Suprapubic skin (tissue), 4 donors: Measurements from ENCODE around the gene BTNL9. TPM values are rescaled to one million over a fixed set of nuclear protein-coding genes. Genes with fewer than 3 reads are reported as not detected.
"Not testable (repeated sequence)": the region's sequence is repeated elsewhere in the genome, so short reads cannot be mapped to it uniquely, and the experiment has no call there.

ENCODE experiments used
- DNase-seq, 2 donors: peaks; one replicate each; pipeline ENCODE4 v3.0.0-alpha.2; 2019; ENCODE audit warnings: low spot score in 2 of 2
- H3K27ac ChIP-seq: fragments of 200-600 bp; sonication (generic); one replicate; pipeline ENCODE4 v1.5.1; 2019
- H3K27me3 ChIP-seq: fragments of 200-600 bp; sonication (generic); one replicate; pipeline ENCODE4 v1.5.1; 2019
- H3K36me3 ChIP-seq: fragments of 200-600 bp; sonication (generic); one replicate; pipeline ENCODE4 v1.5.1; 2019
- H3K4me1 ChIP-seq: fragments of 200-600 bp; sonication (generic); one replicate; pipeline ENCODE4 v1.5.1; 2019
- H3K4me3 ChIP-seq: fragments of 200-600 bp; sonication (generic); one replicate; pipeline ENCODE4 v1.5.1; 2019; ENCODE audit warnings: mild to moderate bottlenecking
- H3K9me3 ChIP-seq: fragments of 200-600 bp; sonication (generic); one replicate; pipeline ENCODE4 v1.5.1; 2019
- EP300 ChIP-seq: sonication (generic); formaldehyde crosslinking; IDR thresholded peaks from one replicate; pipeline ENCODE4 v1.6.1; 2017; ENCODE audit warnings: antibody characterized with exemption
- POLR2A ChIP-seq, 2 donors: fragments of 450-650 bp; IDR thresholded peaks; one replicate each; pipeline ENCODE4 v1.6.1; 2017; ENCODE audit warnings: antibody characterized with exemption in 2 of 2, mild to moderate bottlenecking in 2 of 2, moderate library complexity in 2 of 2
- POLR2AphosphoS5 ChIP-seq, 3 donors: sonication (generic); formaldehyde crosslinking; IDR thresholded peaks; one replicate each; pipeline ENCODE4 v1.6.1; 2017; ENCODE audit warnings: antibody characterized with exemption in 3 of 3
- WGBS: methylation state at CpG from one replicate; pipeline ENCODE4 v1.1.5; 2018; 5-methylcytosine and 5-hydroxymethylcytosine counted together
- total RNA-seq, 4 donors: library from RNA; depleted of rRNA; stranded (reverse); fragments of >200 nt; gene quantifications; one replicate each; pipeline ENCODE4 v1.1.0, GENCODE V29; 2016
- TF ChIP-seq, protein P1 (sequence below), 2 donors: fragments of 200-600 bp in 1 of 2; fragments of 450-650 bp in 1 of 2; sonication (generic) in 1 of 2; IDR thresholded peaks; one replicate each; pipeline ENCODE4 v1.5.1; 2016 to 2019; ENCODE audit warnings: antibody characterized with exemption in 2 of 2, mild to moderate bottlenecking in 1 of 2, moderate library complexity in 1 of 2

The BTNL9 gene
- total RNA-seq, 4 donors from 2014 or later: 13.4 to 98.3 (median 27.7) TPM

DNA sequence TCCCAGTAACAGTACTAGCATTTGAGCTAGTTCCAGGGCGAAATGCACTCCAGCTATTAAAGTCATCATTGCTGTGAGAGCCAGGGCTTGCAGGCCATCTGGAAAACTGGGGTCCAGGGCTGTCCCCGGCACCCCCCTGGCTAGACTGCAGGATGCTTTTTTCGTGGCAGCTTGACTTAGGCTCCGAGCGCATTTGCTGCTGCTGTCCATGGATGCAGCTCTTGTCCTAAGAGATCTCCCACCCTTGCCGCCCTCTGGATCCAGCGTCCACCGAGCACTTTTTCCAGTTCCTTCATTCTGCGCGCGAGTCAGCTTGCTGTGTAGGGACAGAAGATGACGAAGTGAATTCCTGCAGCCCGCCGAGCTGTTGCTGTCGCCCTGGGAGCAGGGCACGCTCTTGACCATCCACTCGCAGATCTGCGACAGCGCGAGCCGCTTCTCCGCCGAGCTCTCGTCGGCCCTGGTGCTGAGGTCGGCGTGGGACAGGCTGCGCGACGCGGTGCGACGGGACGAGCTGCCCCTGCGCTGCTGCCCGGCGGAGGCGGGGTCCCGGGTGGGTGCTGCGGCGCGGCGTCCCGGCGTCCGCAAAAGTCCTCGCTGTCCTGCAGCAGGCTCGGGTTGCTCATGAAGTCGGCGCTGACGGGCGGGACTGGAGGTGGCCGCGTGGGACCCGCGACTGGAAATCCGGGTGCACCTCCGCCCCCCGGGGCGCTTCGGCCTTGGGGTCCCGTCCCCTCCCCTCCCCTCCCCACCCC, 60.2 kb downstream of the BTNL9 start:
- Histone ChIP-seq H3K27me3 (peaks cover 43% of the 10 kb centered on the region), H3K4me1 (peaks cover 6% of the 10 kb centered on the region), H3K9me3 (no peaks in the 10 kb centered on the region), H3K27ac (no peak overlapping the region), H3K4me3 (no peak overlapping the region), H3K36me3 (no peaks in the 10 kb centered on the region)
- TF ChIP-seq EP300 (no peak), POLR2AphosphoS5 (IDR thresholded peaks at IDR 0.05) (no peak), POLR2A (IDR thresholded peaks at IDR 0.05) (no peak)
- TF ChIP-seq, protein P1, sequence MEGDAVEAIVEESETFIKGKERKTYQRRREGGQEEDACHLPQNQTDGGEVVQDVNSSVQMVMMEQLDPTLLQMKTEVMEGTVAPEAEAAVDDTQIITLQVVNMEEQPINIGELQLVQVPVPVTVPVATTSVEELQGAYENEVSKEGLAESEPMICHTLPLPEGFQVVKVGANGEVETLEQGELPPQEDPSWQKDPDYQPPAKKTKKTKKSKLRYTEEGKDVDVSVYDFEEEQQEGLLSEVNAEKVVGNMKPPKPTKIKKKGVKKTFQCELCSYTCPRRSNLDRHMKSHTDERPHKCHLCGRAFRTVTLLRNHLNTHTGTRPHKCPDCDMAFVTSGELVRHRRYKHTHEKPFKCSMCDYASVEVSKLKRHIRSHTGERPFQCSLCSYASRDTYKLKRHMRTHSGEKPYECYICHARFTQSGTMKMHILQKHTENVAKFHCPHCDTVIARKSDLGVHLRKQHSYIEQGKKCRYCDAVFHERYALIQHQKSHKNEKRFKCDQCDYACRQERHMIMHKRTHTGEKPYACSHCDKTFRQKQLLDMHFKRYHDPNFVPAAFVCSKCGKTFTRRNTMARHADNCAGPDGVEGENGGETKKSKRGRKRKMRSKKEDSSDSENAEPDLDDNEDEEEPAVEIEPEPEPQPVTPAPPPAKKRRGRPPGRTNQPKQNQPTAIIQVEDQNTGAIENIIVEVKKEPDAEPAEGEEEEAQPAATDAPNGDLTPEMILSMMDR (IDR thresholded peaks at IDR 0.05): no peak
- 13% methylated on average over 10 of the region's 62 CpGs for WGBS
- DNase-seq: no peak

DNA sequence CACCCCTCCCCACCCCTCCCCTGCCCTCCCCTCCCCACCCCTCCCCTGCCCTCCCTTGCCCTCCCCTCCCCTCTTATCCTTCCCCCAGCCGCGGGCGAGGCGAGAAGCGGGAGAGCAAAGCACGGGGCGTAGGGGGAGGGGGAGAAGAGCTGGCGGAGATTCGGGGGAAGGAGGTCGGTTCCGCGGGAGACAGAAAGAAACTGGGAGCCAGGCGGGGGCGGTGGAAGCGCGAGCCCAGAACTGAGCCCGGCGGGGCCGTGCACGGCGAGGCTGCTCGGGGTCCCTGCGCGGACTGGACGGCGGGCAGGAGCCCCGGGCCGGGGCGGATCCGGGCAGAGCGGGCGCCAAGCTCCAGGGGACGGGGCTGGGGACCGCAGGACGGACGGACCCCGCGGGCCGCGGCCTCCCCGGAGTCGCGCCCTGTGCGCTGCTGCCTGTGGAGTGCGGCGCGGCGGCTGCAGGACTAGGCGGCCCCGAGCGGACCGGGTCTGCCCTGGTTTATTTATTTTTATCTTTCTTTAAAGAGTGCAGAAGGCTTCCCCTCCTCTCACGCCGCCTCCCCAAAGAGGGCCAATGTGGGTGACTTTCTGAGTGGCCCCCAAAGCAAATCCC, 61.1 kb downstream of the BTNL9 start:
- DNase-seq: peak in 1 of 2 donors; percentile 47
- not testable (repeated sequence) for H3K4me1 ChIP-seq, H3K9me3 ChIP-seq, H3K4me3 ChIP-seq, H3K36me3 ChIP-seq, H3K27ac ChIP-seq
- H3K27me3 ChIP-seq: peaks cover 47% of the 10 kb centered on the region
- no CpG with 5 or more reads among the region's 54 CpGs for WGBS

DNA sequence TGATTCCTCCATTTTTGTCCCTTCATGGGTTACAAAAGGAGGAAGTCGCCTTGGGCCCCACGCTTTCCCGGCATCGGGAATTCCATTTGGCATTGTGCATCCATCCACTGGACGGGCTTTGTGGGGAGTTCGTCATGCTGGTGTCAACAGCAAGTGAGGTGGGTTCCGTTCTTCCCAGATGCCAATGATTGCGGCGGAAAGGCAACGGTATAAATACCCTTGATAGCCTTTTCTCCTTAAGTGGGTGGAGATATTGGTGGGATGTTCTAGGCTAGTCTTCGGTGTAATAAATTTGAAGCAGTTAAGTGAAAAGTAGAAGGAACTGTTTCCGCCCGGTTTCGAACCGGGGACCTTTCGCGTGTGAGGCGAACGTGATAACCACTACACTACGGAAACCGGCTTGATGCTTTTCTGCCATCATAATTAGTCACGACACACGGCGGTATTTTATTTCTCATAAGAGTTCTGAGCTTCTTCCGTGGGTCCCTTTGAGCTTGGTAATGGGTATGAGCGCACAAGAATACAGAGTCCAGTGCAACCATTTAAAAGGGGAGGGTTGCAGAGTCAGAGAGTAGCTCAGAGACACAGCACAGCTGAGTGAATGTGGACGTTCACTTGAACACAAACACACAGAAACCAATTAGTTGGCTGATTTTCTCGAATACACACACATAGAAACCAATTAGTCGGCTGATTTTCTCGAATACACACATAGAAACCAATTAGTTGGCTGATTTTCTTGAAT, 62.0 kb downstream of the BTNL9 start:
- not testable (repeated sequence) for H3K4me3 ChIP-seq, H3K36me3 ChIP-seq, DNase-seq, H3K4me1 ChIP-seq, H3K9me3 ChIP-seq, H3K27ac ChIP-seq
- peaks cover 54% of the 10 kb centered on the region for H3K27me3 ChIP-seq
- no CpG with 5 or more reads among the region's 30 CpGs for WGBS

- H3K4me1 ChIP-seq, H3K9me3 ChIP-seq, H3K36me3 ChIP-seq, H3K27ac ChIP-seq, H3K4me3 ChIP-seq: not testable (repeated sequence)
- DNase-seq: peak in 1 of 2 donors; percentile 65
- peaks cover 65% of the 10 kb centered on the region for H3K27me3 ChIP-seq
- WGBS: 12% methylated on average over 4 of the region's 5 CpGs
Measured at GRCh38 chr5:181104259-181104568, 64.1 kb downstream of the BTNL9 start.

DNA sequence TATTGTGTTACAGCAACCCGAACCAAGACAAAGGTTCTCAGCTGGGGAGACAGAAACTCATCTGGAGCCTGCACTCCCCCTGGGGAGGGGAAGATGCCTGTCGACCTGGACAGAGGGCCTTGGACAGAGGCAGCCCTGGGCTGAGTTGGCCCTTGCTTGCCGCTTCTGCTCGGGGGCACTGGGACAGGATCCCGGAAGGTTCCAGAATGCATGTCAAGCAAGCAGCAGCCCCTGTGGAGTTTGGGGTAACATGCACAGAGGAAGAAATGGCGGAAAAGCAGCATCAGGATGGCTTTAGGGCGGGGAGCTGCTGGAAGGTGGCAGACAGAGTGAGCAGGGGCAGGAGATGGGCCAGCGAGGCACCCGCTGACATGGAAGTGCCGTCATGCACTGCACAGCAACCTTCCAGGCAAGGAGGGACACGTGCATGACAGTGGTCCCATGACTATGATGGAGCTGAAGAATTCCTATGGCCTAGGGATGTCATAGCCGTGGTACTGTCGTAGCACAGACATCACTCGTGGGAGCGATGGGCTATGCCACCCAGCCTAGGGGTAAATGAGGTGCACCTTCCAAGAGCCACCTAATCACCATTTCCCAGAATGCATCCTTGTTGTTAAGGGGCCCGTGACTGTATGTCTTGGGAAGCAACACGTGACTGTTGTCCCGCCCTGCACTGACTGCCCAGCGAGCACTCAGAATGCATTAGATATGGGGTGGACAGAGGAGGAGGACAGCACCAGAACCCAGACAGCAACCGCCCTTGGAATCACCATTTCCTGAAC, 64.7 kb downstream of the BTNL9 start:
- not testable (repeated sequence) for H3K36me3 ChIP-seq, H3K9me3 ChIP-seq, H3K4me1 ChIP-seq, H3K4me3 ChIP-seq, H3K27ac ChIP-seq
- peak in 1 of 2 donors; percentile 54 for DNase-seq
- peaks cover 65% of the 10 kb centered on the region for H3K27me3 ChIP-seq
- 72% methylated on average over 9 of the region's 20 CpGs for WGBS

GRCh38 chr5:181105391-181106025, 65.4 kb downstream of the BTNL9 start:
- peak in 1 of 2 donors; percentile 32 for DNase-seq
- 73% methylated on average over 7 of the region's 7 CpGs for WGBS
- Histone ChIP-seq H3K27me3 (peaks cover 65% of the 10 kb centered on the region), H3K36me3 (no peaks in the 10 kb centered on the region), H3K9me3 (no peaks in the 10 kb centered on the region), H3K27ac (no peak overlapping the region), H3K4me1 (peaks cover 4% of the 10 kb centered on the region), H3K4me3 (no peak overlapping the region)
- TF ChIP-seq, protein P1 (IDR thresholded peaks at IDR 0.05): no peak
- TF ChIP-seq EP300 (no peak), POLR2AphosphoS5 (IDR thresholded peaks at IDR 0.05) (no peak), POLR2A (IDR thresholded peaks at IDR 0.05) (no peak)
